Right lung (tissue), 5 donors: Measurements from ENCODE around the gene AMTN. TPM values are rescaled to one million over a fixed set of nuclear protein-coding genes. Genes with fewer than 3 reads are reported as not detected.

Experiments used
- DNase-seq, 2 donors: peaks; one replicate each; pipeline ENCODE4 v3.0.0-alpha.2; 2013
- polyA plus RNA-seq, 5 donors: library from polyadenylated mRNA; unstranded; fragments of 120-200 nt; gene quantifications; one replicate each; pipeline versions ENCODE4 v1.2.1 to v1.2.3, GENCODE V29; 2013; ENCODE audit warnings: inconsistent platforms in 1 of 5, low replicate concordance in 1 of 5; ENCODE audit not compliant: insufficient read length in 5 of 5, insufficient read depth in 1 of 5

The AMTN gene
- polyA plus RNA-seq, 5 donors = 0.49 to 0.58 TPM; not detected in 3

- DNase-seq = no peak
These were observed 41.6 kb downstream of the AMTN start for GRCh38 chr4:70559924-70560323.

GRCh38 chr4:70564033-70564432, 45.7 kb downstream of the AMTN start:
- DNase-seq = no peak

GRCh38 chr4:70570796-70571195, 52.4 kb downstream of the AMTN start:
- DNase-seq = no peak

GRCh38 chr4:70571772-70572171, 53.4 kb downstream of the AMTN start:
- DNase-seq = no peak

GRCh38 chr4:70575964-70576363, 57.6 kb downstream of the AMTN start:
- DNase-seq = no peak

DNA sequence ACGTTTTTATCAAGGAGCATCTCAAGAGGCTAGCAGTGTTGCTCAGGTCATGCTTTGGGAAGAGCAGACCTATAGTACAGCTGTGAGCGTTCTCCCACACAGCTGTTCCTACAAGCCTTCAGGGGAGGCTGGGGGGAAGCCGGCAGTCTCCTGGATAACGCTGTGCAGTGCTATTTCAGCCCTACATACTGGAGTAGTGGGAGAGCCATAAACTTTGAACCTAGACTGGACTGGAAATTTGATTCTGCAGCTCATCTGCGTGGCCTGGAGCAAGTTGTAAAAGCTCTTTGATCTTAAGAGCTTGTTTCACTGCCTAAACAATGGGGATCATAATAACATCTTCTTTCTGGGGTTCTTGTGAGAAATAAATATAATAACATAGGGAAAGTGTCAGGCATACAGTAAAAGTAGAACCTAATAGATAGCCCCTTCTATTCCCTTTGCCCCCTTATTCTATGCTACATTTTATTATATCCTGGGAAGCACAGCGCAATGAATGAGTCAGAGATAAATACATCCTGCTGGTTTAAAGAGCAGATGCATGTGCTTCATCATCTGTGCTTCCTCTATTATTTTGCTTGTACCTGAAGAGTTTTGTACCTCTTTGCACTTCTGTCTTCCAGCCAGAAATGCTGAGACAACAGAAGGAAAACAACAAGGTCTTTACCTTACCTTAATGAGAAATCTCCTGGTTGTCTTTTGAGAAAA, 59.0 kb downstream of the AMTN start:
- no peak for DNase-seq

DNA sequence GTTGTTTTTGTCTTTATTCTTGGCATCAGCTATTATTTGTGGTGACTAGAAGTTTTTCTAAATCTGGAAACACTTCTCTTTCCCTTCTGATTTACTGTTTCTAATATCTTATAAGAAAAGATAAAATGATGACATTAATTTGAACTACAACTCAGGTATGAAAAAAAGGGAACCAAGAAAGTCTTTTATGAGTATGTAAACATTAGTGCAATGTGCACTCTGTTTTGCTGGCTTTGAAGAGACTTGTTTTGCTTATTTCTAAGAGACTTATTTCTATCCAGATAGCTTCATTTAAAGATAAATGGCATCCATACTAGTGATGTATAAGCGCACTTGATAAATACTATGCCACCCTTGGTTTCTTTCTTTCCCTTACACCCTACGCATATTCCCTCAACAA, 63.6 kb downstream of the AMTN start:
- DNase-seq = no peak

Other genes starting within 250 kb of the AMTN start
- not detected for gene CABS1, start 183.6 kb upstream of the AMTN start, polyA plus RNA-seq
- not detected for gene SMR3A, start 157.8 kb upstream of the AMTN start, polyA plus RNA-seq
- gene SMR3B, start 135.4 kb upstream of the AMTN start, polyA plus RNA-seq = not detected
- not detected for gene OPRPN, start 120.6 kb upstream of the AMTN start, polyA plus RNA-seq
- gene MUC7, start 46.4 kb upstream of the AMTN start, polyA plus RNA-seq = not detected
- gene AMBN, start 73.7 kb downstream of the AMTN start, polyA plus RNA-seq = not detected
- gene ENAM, start 110.2 kb downstream of the AMTN start, polyA plus RNA-seq = under 1 TPM; 0.14 to 0.84 (median 0.42) TPM
- 1 to 10 TPM; 1.9 to 4.1 (median 2.2) TPM for gene JCHAIN, start 147.9 kb downstream of the AMTN start, polyA plus RNA-seq
- gene UTP3, start 170.0 kb downstream of the AMTN start, polyA plus RNA-seq = 10 to 100 TPM; 27.9 to 37.2 (median 34.8) TPM
- 100 to 1,000 TPM; 104 to 151 (median 137) TPM for gene RUFY3, start 203.4 kb downstream of the AMTN start, polyA plus RNA-seq